Measurements from ENCODE around the gene CDCP1.

GRCh38 chr3:45131201-45131600 lies 15.0 kb downstream of the CDCP1 start:
- TF ChIP-seq CTCF (IDR thresholded peaks at IDR 0.05; ENCODE audit: insufficient read depth, low read length, poor library complexity, severe bottlenecking) (no peak), EZH2phosphoT487 (conservative IDR thresholded peaks at IDR 0.05; ENCODE audit: low read length) (no peak)
